ENCODE results near the gene GAB2.

DNA sequence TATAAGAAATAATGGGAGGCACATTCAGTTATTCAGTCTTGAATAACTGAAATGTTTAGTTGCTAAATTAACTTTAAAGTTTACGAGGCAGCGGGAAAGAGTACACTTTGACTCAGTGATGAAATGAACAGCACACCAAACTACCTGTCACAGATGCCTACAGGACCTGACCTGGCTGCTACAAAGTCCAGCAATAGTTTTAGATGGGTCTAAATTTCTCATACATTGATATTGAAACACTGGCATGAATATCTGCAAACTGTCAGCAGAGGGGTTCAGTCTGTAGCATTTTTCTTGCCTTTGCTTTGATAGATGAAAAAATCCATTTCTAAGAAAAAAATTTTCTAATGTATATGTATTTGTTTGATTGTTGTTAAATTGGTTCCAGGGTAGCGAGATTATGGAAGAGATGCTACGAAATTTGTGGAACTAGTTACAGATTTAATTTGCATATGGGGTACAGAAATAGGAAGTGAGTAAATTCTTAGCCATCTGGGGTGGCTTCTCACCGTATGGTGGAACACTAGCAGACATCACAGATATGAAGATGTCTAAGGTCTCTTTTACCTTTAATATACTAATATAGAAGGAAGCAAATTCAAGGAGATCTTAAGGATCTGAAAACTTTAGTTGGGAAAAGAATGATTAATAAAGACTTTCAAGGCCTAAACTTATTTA, 20.8 kb upstream of the GAB2 start:
- TF ChIP-seq ZFP3 (CRISPR knock-in tag; IDR thresholded peaks at IDR 0.05), result no peak
- TF ChIP-seq, protein P1, sequence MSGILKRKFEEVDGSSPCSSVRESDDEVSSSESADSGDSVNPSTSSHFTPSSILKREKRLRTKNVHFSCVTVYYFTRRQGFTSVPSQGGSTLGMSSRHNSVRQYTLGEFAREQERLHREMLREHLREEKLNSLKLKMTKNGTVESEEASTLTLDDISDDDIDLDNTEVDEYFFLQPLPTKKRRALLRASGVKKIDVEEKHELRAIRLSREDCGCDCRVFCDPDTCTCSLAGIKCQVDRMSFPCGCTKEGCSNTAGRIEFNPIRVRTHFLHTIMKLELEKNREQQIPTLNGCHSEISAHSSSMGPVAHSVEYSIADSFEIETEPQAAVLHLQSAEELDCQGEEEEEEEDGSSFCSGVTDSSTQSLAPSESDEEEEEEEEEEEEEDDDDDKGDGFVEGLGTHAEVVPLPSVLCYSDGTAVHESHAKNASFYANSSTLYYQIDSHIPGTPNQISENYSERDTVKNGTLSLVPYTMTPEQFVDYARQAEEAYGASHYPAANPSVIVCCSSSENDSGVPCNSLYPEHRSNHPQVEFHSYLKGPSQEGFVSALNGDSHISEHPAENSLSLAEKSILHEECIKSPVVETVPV (CRISPR knock-in tag; IDR thresholded peaks at IDR 0.05), result no peak
- TF ChIP-seq, protein P2, sequence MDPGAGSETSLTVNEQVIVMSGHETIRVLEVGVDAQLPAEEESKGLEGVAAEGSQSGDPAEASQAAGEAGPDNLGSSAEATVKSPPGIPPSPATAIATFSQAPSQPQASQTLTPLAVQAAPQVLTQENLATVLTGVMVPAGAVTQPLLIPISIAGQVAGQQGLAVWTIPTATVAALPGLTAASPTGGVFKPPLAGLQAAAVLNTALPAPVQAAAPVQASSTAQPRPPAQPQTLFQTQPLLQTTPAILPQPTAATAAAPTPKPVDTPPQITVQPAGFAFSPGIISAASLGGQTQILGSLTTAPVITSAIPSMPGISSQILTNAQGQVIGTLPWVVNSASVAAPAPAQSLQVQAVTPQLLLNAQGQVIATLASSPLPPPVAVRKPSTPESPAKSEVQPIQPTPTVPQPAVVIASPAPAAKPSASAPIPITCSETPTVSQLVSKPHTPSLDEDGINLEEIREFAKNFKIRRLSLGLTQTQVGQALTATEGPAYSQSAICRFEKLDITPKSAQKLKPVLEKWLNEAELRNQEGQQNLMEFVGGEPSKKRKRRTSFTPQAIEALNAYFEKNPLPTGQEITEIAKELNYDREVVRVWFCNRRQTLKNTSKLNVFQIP (CRISPR knock-in tag; IDR thresholded peaks at IDR 0.05; ENCODE audit: borderline replicate concordance, low read depth), result no peak

Measured in SK-N-SH treated with all-trans-retinoic acid at 6 μM for 48 hours (cell line).